Keratinocyte (primary cell): ENCODE measurements around the gene PGAP1. TPM values are rescaled to one million over a fixed set of nuclear protein-coding genes. Genes with fewer than 3 reads are reported as not detected.

Experiments
- DNase-seq: peaks from one replicate; pipeline ENCODE4 v3.0.0-alpha.2; 2011; ENCODE audit warnings: low read depth, missing footprints, low spot score
- FAIRE-seq: peaks from 2 replicates; lab custom pipeline; 2011; peaks lifted over from hg19 to GRCh38; lab: Jason Lieb, UNC
- H2AFZ ChIP-seq: 2 replicates; pipeline ENCODE4 v1.6.0; 2012; ENCODE audit warnings: low read length, control low read depth, inconsistent platforms; ENCODE audit not compliant: control insufficient read depth
- H3K27ac ChIP-seq: 2 replicates; pipeline ENCODE4 v1.5.1; 2011; ENCODE audit warnings: low read length; ENCODE audit not compliant: control insufficient read depth, insufficient read depth
- H3K27me3 ChIP-seq: 3 replicates; pipeline ENCODE4 v1.6.0; 2011; ENCODE audit warnings: low read length; ENCODE audit not compliant: control insufficient read depth, insufficient read depth; ENCODE audit errors: extremely low read depth
- H3K36me3 ChIP-seq, 2 experiments: 2 replicates in 1 of 2; 3 replicates in 1 of 2; pipeline ENCODE4 v1.5.1; 2011; ENCODE audit warnings: low read length in 2 of 2, mild to moderate bottlenecking in 1 of 2; ENCODE audit not compliant: control insufficient read depth in 2 of 2, insufficient read depth in 2 of 2; ENCODE audit errors: extremely low read depth in 1 of 2
- H3K4me1 ChIP-seq: 3 replicates; pipeline ENCODE4 v1.5.1; 2011; ENCODE audit warnings: low read length; ENCODE audit not compliant: control insufficient read depth, insufficient read depth; ENCODE audit errors: extremely low read depth
- H3K4me2 ChIP-seq: 3 replicates; pipeline ENCODE4 v1.6.0; 2011; ENCODE audit warnings: low read depth, low read length; ENCODE audit not compliant: control insufficient read depth, insufficient read depth; ENCODE audit errors: extremely low read depth
- H3K4me3 ChIP-seq, 3 experiments: fragments of 200-600 bp in 1 of 3; sonication (generic) in 1 of 3; 2 replicates in 2 of 3; 3 replicates in 1 of 3; pipeline ENCODE4 v1.5.1; 2011 to 2016; ENCODE audit warnings: low read length in 3 of 3, mild to moderate bottlenecking in 3 of 3, control low read depth in 2 of 3, inconsistent platforms in 1 of 3, low read depth in 1 of 3, mixed read lengths in 1 of 3, mixed run types in 1 of 3, moderate library complexity in 1 of 3; ENCODE audit not compliant: control insufficient read depth in 2 of 3, insufficient read depth in 2 of 3; ENCODE audit errors: extremely low read depth in 1 of 3
- H3K79me2 ChIP-seq: 2 replicates; pipeline ENCODE4 v1.6.0; 2012; ENCODE audit warnings: low read length; ENCODE audit not compliant: control insufficient read depth, insufficient read depth
- H3K9ac ChIP-seq: 3 replicates; pipeline ENCODE4 v1.6.0; 2011; ENCODE audit warnings: low read length; ENCODE audit not compliant: control insufficient read depth, insufficient read depth; ENCODE audit errors: extremely low read depth
- H3K9me1 ChIP-seq: 3 replicates; pipeline ENCODE4 v1.6.0; 2011; ENCODE audit warnings: low read length; ENCODE audit not compliant: control insufficient read depth, insufficient read depth; ENCODE audit errors: extremely low read depth
- H3K9me3 ChIP-seq: 2 replicates; pipeline ENCODE4 v1.5.1; 2012; ENCODE audit warnings: low read depth, low read length; ENCODE audit not compliant: control insufficient read depth
- H4K20me1 ChIP-seq: 3 replicates; pipeline ENCODE4 v1.6.0; 2011; ENCODE audit warnings: low read length; ENCODE audit not compliant: control insufficient read depth, insufficient read depth; ENCODE audit errors: extremely low read depth
- CTCF ChIP-seq, 3 experiments: IDR thresholded peaks in 1 of 3; conservative IDR thresholded peaks in 1 of 3; optimal IDR thresholded peaks in 1 of 3; 2 replicates in 2 of 3; 3 replicates in 1 of 3; pipeline versions ENCODE3 to v1.5.1; 2011; ENCODE audit warnings: low read length in 3 of 3, mild to moderate bottlenecking in 3 of 3, moderate library complexity in 2 of 3, control low read depth in 1 of 3, inconsistent platforms in 1 of 3; ENCODE audit not compliant: insufficient read depth in 2 of 3; ENCODE audit errors: extremely low read depth in 1 of 3
- EZH2 ChIP-seq: IDR thresholded peaks from one replicate; pipeline ENCODE4 v1.6.1; 2012; ENCODE audit warnings: inconsistent platforms, mild to moderate bottlenecking, low read length, moderate library complexity
- dilution Hi-C: fragments of 300-500 bp; cut with MboI; formaldehyde crosslinking; loops from one replicate; pipeline ENCODE4 v1.7.0; 2020; ENCODE audit warnings: low sequenced_read_pairs; ENCODE audit not compliant: extremely low pct_ligation_motif_present
- polyA plus RNA-seq, 5 experiments: library from polyadenylated mRNA; depleted of rRNA in 3 of 5; stranded (reverse) in 3 of 5; stranded (forward) in 1 of 5; unstranded in 1 of 5; fragments of >200 nt; gene quantifications; 1 replicate in 1 of 5; 2 replicates in 3 of 5; 3 replicates in 1 of 5; pipeline versions ENCODE4 v1.2.1 to v1.2.3, GENCODE V29; 2011 to 2012; ENCODE audit warnings: missing spikeins in 2 of 5, low read depth in 1 of 5, low replicate concordance in 1 of 5

The PGAP1 gene
- polyA plus RNA-seq, 1 donor (not counting 4 experiments of a cell fraction or from before 2014, with no cell fraction given), result 7.1 TPM

- no peaks in the 10 kb centered on the region for H4K20me1 ChIP-seq
- H3K9me1 ChIP-seq, result no peaks in the 10 kb centered on the region
- dilution Hi-C loops, result no loop called here
- no peaks in the 10 kb centered on the region for H3K9me3 ChIP-seq
- no peak for DNase-seq
- H3K4me1 ChIP-seq, result peaks cover 16% of the 10 kb centered on the region
- TF ChIP-seq CTCF (optimal IDR thresholded peaks at IDR 0.05 in 1 of 3, IDR thresholded peaks at IDR 0.05 in 1 of 3, conservative IDR thresholded peaks at IDR 0.05 in 1 of 3; ENCODE audit: extremely low read depth in 1 of 3, insufficient read depth in 2 of 3, low read length in 3 of 3) (no peak), EZH2 (no peak)
- no peaks in the 10 kb centered on the region for H3K79me2 ChIP-seq
- peak; percentile 78 for FAIRE-seq
- peak overlapping the region in 2 of 3 experiments; percentile 24 to 35 for H3K4me3 ChIP-seq
- no peak overlapping the region for H3K27ac ChIP-seq
- no peaks in the 10 kb centered on the region for H3K27me3 ChIP-seq
- H2AFZ ChIP-seq, result peak overlapping the region; percentile 70
- no peak overlapping the region for H3K9ac ChIP-seq
- H3K4me2 ChIP-seq, result peak overlapping the region; percentile 45
- H3K36me3 ChIP-seq, result no peaks in the 10 kb centered on the region
Measured at GRCh38 chr2:196967116-196967515, 40.6 kb upstream of the PGAP1 start.

GRCh38 chr2:196966061-196966460 is 39.6 kb upstream of the PGAP1 start:
- no peak for DNase-seq
- no peak for FAIRE-seq
- no peak overlapping the region for H3K4me2 ChIP-seq
- peak overlapping the region; percentile 16 for H2AFZ ChIP-seq
- no peaks in the 10 kb centered on the region for H4K20me1 ChIP-seq
- H3K9me1 ChIP-seq, result no peaks in the 10 kb centered on the region
- H3K9ac ChIP-seq, result no peak overlapping the region
- peaks cover 16% of the 10 kb centered on the region for H3K4me1 ChIP-seq
- no peak overlapping the region for H3K27ac ChIP-seq
- no peak overlapping the region for H3K4me3 ChIP-seq
- TF ChIP-seq EZH2, result no peak
- no peak for TF ChIP-seq CTCF (optimal IDR thresholded peaks at IDR 0.05 in 1 of 3, IDR thresholded peaks at IDR 0.05 in 1 of 3, conservative IDR thresholded peaks at IDR 0.05 in 1 of 3; ENCODE audit: extremely low read depth in 1 of 3, insufficient read depth in 2 of 3, low read length in 3 of 3)
- dilution Hi-C loops, result no loop called here
- no peaks in the 10 kb centered on the region for H3K79me2 ChIP-seq
- no peaks in the 10 kb centered on the region for H3K36me3 ChIP-seq
- no peaks in the 10 kb centered on the region for H3K9me3 ChIP-seq
- no peaks in the 10 kb centered on the region for H3K27me3 ChIP-seq
